ENCODE results near the gene EXO5.
"Not testable (repeated sequence)": the region's sequence is repeated elsewhere in the genome, so short reads cannot be mapped to it uniquely, and the experiment has no call there.

The EXO5 gene

GRCh38 chr1:40554807-40555206, 46.2 kb downstream of the EXO5 start:
- not testable (repeated sequence) for H3K4me1 ChIP-seq (ENCODE audit: control insufficient read depth in 1 of 2, insufficient read depth in 2 of 2, low read length in 2 of 2); H3K27ac ChIP-seq (ENCODE audit: low read length); H3K36me3 ChIP-seq (ENCODE audit: control insufficient read depth in 1 of 2, insufficient read depth in 2 of 2, low read length in 2 of 2); H3K27me3 ChIP-seq (ENCODE audit: low read depth, low read length); H3K4me3 ChIP-seq (ENCODE audit: low read depth in 1 of 2, low read length in 2 of 2); H3K9me3 ChIP-seq (ENCODE audit: control insufficient read depth in 1 of 2, low read length in 2 of 2)

GRCh38 chr1:40556121-40556520, 47.6 kb downstream of the EXO5 start:
- Histone ChIP-seq H3K9me3 (ENCODE audit: control insufficient read depth in 1 of 2, low read length in 2 of 2) (no peaks in the 10 kb centered on the region), H3K27ac (ENCODE audit: low read length) (no peak overlapping the region), H3K4me1 (ENCODE audit: control insufficient read depth in 1 of 2, insufficient read depth in 2 of 2, low read length in 2 of 2) (no peaks in the 10 kb centered on the region), H3K4me3 (ENCODE audit: low read depth in 1 of 2, low read length in 2 of 2) (no peak overlapping the region), H3K36me3 (ENCODE audit: control insufficient read depth in 1 of 2, insufficient read depth in 2 of 2, low read length in 2 of 2) (no peaks in the 10 kb centered on the region), H3K27me3 (ENCODE audit: low read depth, low read length) (no peaks in the 10 kb centered on the region)

GRCh38 chr1:40558241-40558640, 49.7 kb downstream of the EXO5 start:
- H3K36me3 ChIP-seq (ENCODE audit: control insufficient read depth in 1 of 2, insufficient read depth in 2 of 2, low read length in 2 of 2); H3K27ac ChIP-seq (ENCODE audit: low read length); H3K9me3 ChIP-seq (ENCODE audit: control insufficient read depth in 1 of 2, low read length in 2 of 2); H3K4me1 ChIP-seq (ENCODE audit: control insufficient read depth in 1 of 2, insufficient read depth in 2 of 2, low read length in 2 of 2); H3K27me3 ChIP-seq (ENCODE audit: low read depth, low read length); H3K4me3 ChIP-seq (ENCODE audit: low read depth in 1 of 2, low read length in 2 of 2): not testable (repeated sequence)

- H3K4me3 ChIP-seq (ENCODE audit: low read depth in 1 of 2, low read length in 2 of 2), result no peak overlapping the region
- H3K27me3 ChIP-seq (ENCODE audit: low read depth, low read length), result no peaks in the 10 kb centered on the region
- H3K9me3 ChIP-seq (ENCODE audit: control insufficient read depth in 1 of 2, low read length in 2 of 2), result no peaks in the 10 kb centered on the region
- no peak overlapping the region for H3K27ac ChIP-seq (ENCODE audit: low read length)
- no peaks in the 10 kb centered on the region for H3K4me1 ChIP-seq (ENCODE audit: control insufficient read depth in 1 of 2, insufficient read depth in 2 of 2, low read length in 2 of 2)
- no peaks in the 10 kb centered on the region for H3K36me3 ChIP-seq (ENCODE audit: control insufficient read depth in 1 of 2, insufficient read depth in 2 of 2, low read length in 2 of 2)
Measured at GRCh38 chr1:40562185-40562584, 53.6 kb downstream of the EXO5 start.

GRCh38 chr1:40563266-40563665, 54.7 kb downstream of the EXO5 start:
- Histone ChIP-seq H3K4me1 (ENCODE audit: control insufficient read depth in 1 of 2, insufficient read depth in 2 of 2, low read length in 2 of 2) (no peaks in the 10 kb centered on the region), H3K27ac (ENCODE audit: low read length) (no peak overlapping the region), H3K9me3 (ENCODE audit: control insufficient read depth in 1 of 2, low read length in 2 of 2) (no peaks in the 10 kb centered on the region), H3K36me3 (ENCODE audit: control insufficient read depth in 1 of 2, insufficient read depth in 2 of 2, low read length in 2 of 2) (no peaks in the 10 kb centered on the region), H3K4me3 (ENCODE audit: low read depth in 1 of 2, low read length in 2 of 2) (no peak overlapping the region), H3K27me3 (ENCODE audit: low read depth, low read length) (no peaks in the 10 kb centered on the region)

- Histone ChIP-seq H3K27ac (ENCODE audit: low read length) (no peak overlapping the region), H3K36me3 (ENCODE audit: control insufficient read depth in 1 of 2, insufficient read depth in 2 of 2, low read length in 2 of 2) (no peaks in the 10 kb centered on the region), H3K27me3 (ENCODE audit: low read depth, low read length) (no peaks in the 10 kb centered on the region), H3K4me3 (ENCODE audit: low read depth in 1 of 2, low read length in 2 of 2) (no peak overlapping the region), H3K9me3 (ENCODE audit: control insufficient read depth in 1 of 2, low read length in 2 of 2) (no peaks in the 10 kb centered on the region), H3K4me1 (ENCODE audit: control insufficient read depth in 1 of 2, insufficient read depth in 2 of 2, low read length in 2 of 2) (no peaks in the 10 kb centered on the region)
Measured at GRCh38 chr1:40564506-40564905, 55.9 kb downstream of the EXO5 start.

GRCh38 chr1:40564913-40565312, 56.3 kb downstream of the EXO5 start:
- no peak overlapping the region for H3K4me3 ChIP-seq (ENCODE audit: low read depth in 1 of 2, low read length in 2 of 2)
- no peaks in the 10 kb centered on the region for H3K36me3 ChIP-seq (ENCODE audit: control insufficient read depth in 1 of 2, insufficient read depth in 2 of 2, low read length in 2 of 2)
- H3K27ac ChIP-seq (ENCODE audit: low read length), result no peak overlapping the region
- H3K27me3 ChIP-seq (ENCODE audit: low read depth, low read length), result no peaks in the 10 kb centered on the region
- H3K4me1 ChIP-seq (ENCODE audit: control insufficient read depth in 1 of 2, insufficient read depth in 2 of 2, low read length in 2 of 2), result no peaks in the 10 kb centered on the region
- no peaks in the 10 kb centered on the region for H3K9me3 ChIP-seq (ENCODE audit: control insufficient read depth in 1 of 2, low read length in 2 of 2)

All from muscle layer of duodenum (tissue), 2 donors.